Left cardiac atrium (tissue), 4 donors: Measurements from ENCODE around the gene SIM2. TPM values are rescaled to one million over a fixed set of nuclear protein-coding genes. Genes with fewer than 3 reads are reported as not detected.

Source experiments
- ATAC-seq, 2 donors: fragments of 200-7000 bp; cut with Tn5 transposase; one replicate each; pipeline ENCODE4 v1.9.1; 2020; ENCODE audit warnings: mild to moderate bottlenecking in 2 of 2, moderate library complexity in 2 of 2
- DNase-seq: peaks from one replicate; pipeline ENCODE4 v3.0.0-alpha.2; 2020
- intact Hi-C, 2 donors: fragments of 100-400 bp; cut with DNase I; formaldehyde crosslinking; loops; one replicate each; pipeline versions ENCODE4 v1.14.1 to v1.15.1; 2022 to 2023
- total RNA-seq, 2 donors: library from RNA; stranded (reverse); fragmentation: NEBNext Ultra II Directional; extraction: Animal tissue kit (Norgen Biotek cat#: 25700); gene quantifications; one replicate each; pipeline ENCODE4 v1.2.1, GENCODE V29; 2021
- donor health status: DM: no; HTN: yes; CAD: no.
- donor health status: DM: no; HTN: yes; CAD: no; lungs with severe emphysema.
- donor health status: DM: yes; HTN: yes; CAD: no.
- donor health status: Dilated cardiomyopathy.

Gene SIM2
- total RNA-seq, 2 donors from 2014 or later, result not detected

- no peak for DNase-seq
- intact Hi-C loops, result no loop called here
- ATAC-seq, result no peak
These were observed 10.3 kb downstream of the SIM2 start for GRCh38 chr21:36709030-36709867.

DNA sequence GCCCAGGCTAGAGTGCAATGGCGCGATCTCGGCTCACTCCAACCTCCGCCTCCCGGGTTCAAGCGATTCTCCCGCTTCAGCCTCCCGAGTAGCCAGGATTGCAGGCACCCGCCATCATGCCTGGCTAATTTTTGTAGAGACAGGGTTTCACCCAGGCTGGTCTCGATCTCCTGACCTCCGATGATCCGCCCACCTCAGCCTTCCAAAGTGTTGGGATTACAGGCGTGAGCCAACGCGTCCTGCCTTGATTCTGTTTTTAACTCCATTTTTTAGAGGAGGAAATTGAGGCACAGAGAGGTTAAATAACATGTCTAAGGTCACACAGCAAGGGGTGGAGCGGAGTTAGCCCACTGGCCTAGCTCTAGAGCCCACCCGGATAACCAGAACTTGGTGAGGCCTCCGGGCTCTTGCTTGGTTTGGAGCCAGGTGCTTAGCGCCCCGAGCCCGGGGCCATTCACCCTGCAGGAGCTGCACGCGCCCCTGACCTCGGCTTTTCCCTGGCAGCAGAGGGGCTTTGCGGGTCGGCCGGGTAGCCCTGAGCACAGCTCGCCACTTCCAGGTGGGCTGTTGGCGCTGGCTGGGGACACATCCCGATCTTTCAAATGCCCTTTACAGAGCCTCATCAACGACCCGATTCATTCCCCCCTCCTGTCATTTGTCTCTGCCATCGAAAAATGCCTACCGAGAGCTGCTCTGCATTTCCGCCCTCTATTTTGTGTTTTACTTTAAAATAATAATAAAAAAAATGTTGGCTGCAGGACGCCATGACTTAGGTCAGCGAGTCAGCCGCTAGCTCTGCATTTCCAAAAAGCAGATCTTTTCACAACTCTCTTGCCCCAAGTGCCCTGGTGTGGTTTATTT is 11.2 kb downstream of the SIM2 start:
- intact Hi-C loops, result no loop called here
- no peak for ATAC-seq
- no peak for DNase-seq

DNA sequence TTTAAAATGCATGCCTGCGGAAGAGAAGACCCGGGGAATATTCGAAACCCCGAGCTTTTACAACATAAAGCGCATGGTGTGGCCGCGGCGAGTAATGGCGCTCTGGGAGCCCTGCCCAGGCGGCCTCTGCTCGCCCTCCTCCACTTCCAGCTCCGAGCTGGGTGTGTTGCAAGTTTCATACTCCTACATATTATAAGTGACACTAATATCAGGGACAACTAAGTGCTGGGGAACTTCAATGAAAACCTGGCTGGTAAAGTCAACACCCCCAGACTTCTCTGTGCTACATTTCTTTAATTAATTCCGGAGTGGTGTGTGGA is 11.8 kb downstream of the SIM2 start:
- DNase-seq, result no peak
- intact Hi-C loops, result no loop called here

GRCh38 chr21:36713746-36714145 is 14.8 kb downstream of the SIM2 start:
- intact Hi-C loops, result no loop called here
- DNase-seq (no peak), ATAC-seq (no peak)

More for the DNA sequence above, 11.8 kb downstream of the SIM2 start:
- no peak for ATAC-seq

GRCh38 chr21:36716387-36716786 is 17.5 kb downstream of the SIM2 start:
- DNase-seq (no peak), ATAC-seq (no peak)
- intact Hi-C loops, result no loop called here

DNA sequence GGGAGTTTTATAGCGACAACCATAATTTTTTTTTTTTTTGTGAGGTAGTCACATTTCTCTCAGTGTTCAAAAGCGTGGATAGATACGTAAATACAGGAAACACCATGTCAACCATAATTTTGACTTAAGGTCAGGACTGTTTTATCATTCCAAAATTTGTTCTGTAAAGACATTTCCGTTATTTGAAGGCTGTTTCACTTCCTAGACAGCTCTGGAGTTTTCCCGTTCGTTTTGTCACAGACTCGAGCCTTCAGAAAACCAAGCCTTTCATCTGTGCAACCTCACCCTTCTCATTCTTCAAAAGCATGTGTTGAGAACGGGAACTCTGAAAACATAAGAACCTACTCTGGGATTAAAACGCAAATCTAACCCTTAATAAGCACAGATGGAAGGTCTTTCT is 17.9 kb downstream of the SIM2 start:
- ATAC-seq, result no peak
- intact Hi-C loops, result no loop called here

GRCh38 chr21:36717976-36718375 is 19.1 kb downstream of the SIM2 start:
- intact Hi-C loops, result no loop called here

More for the DNA sequence above, 17.9 kb downstream of the SIM2 start:
- DNase-seq, result no peak

GRCh38 chr21:36718951-36719501 is 20.1 kb downstream of the SIM2 start:
- intact Hi-C loops, result no loop called here
- DNase-seq, result no peak
- ATAC-seq, result peak in 1 of 2 donors; percentile 44

More at GRCh38 chr21:36717976-36718375, 19.1 kb downstream of the SIM2 start:
- no peak for ATAC-seq
- no peak for DNase-seq

DNA sequence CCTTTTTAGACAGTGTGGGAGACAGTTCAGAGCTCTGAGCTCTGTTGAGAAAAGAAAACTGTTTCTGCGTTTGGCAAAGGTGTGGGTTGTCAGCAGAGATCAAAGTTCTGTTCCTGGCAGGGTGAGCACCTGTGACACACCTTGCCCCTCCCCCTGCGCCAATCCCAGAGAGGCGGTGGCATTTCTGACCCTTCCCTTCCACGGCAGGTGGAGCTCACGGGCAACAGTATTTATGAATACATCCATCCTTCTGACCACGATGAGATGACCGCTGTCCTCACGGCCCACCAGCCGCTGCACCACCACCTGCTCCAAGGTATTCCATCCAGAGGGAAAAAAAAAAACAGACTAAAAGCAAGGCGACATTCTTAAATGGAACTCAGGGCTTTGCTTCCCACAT is 20.7 kb downstream of the SIM2 start:
- ATAC-seq (no peak), DNase-seq (no peak)
- intact Hi-C loops, result no loop called here

DNA sequence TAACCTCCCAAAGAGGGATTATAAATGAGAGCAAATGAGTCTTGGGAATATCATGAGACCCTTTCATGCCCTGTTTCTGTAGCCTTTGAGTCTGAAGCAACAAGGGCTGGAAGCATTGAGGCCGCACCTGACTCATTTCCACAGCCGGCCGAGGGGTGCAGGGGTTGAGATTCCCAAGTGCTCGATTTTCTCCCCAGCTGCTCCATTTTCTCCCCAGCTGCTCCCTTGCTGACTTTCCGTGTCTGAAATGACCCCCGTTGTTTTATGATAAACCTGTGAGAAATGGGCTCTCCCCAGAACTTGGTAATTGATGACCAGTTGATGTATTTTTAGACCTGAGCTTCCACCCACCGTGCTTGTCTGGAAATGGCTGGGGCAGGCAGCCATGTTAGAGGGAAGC is 22.9 kb downstream of the SIM2 start:
- intact Hi-C loops, result no loop called here
- ATAC-seq (no peak), DNase-seq (no peak)

- ATAC-seq (no peak), DNase-seq (no peak)
- intact Hi-C loops, result no loop called here
These were observed 23.8 kb downstream of the SIM2 start for GRCh38 chr21:36722370-36723368.

GRCh38 chr21:36723371-36723881 is 24.5 kb downstream of the SIM2 start:
- intact Hi-C loops, result no loop called here
- ATAC-seq (no peak), DNase-seq (no peak)

- DNase-seq, result no peak
- no peak for ATAC-seq
- intact Hi-C loops, result no loop called here
These were observed 25.7 kb downstream of the SIM2 start for GRCh38 chr21:36724660-36725059.

DNA sequence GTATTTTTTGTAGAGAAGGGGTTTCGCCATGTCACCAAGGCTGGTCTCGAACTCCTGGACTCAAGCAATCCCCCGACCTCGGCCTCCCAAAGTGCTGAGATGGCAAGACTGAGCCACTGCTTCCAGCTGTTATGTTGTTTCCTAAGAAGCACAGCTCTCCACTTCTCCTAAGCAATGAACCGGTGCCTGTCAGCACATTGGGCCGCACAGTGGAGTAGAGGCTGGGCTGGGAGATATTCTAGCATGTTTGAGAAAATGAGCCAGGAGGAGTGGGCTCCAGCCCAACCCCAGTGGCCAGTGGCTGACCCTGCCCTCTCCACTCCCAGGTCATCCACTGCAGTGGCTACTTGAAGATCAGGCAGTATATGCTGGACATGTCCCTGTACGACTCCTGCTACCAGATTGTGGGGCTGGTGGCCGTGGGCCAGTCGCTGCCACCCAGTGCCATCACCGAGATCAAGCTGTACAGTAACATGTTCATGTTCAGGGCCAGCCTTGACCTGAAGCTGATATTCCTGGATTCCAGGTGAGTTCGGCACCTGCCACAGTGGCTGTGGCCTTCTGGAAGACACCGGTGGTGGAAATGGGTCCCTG is 27.0 kb downstream of the SIM2 start:
- no peak for ATAC-seq
- no peak for DNase-seq
- intact Hi-C loops, result no loop called here

DNA sequence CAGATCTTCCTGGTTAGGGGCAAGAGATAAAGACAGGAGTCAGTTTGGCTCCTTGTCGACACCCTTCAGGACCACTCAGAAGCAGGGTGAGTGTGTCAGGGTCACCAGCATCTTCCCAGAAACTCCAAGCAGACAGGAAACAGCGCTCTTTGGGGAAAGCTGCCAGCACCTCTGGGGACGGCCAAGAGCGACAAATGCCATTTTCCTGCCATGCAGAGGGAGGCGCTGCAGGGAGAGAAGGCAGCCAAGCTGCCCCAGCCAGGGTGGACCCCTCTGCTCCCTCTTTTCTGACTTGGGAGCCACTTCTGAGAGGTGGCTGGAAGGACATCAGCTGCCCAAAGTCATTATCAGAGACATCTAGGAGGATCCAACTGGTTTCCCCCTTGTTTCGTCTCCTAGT is 29.0 kb downstream of the SIM2 start:
- intact Hi-C loops, result no loop called here

GRCh38 chr21:36728371-36729111 is 29.6 kb downstream of the SIM2 start:
- no peak for ATAC-seq
- intact Hi-C loops, result no loop called here
- no peak for DNase-seq

More for the DNA sequence above, 29.0 kb downstream of the SIM2 start:
- DNase-seq (no peak), ATAC-seq (no peak)

DNA sequence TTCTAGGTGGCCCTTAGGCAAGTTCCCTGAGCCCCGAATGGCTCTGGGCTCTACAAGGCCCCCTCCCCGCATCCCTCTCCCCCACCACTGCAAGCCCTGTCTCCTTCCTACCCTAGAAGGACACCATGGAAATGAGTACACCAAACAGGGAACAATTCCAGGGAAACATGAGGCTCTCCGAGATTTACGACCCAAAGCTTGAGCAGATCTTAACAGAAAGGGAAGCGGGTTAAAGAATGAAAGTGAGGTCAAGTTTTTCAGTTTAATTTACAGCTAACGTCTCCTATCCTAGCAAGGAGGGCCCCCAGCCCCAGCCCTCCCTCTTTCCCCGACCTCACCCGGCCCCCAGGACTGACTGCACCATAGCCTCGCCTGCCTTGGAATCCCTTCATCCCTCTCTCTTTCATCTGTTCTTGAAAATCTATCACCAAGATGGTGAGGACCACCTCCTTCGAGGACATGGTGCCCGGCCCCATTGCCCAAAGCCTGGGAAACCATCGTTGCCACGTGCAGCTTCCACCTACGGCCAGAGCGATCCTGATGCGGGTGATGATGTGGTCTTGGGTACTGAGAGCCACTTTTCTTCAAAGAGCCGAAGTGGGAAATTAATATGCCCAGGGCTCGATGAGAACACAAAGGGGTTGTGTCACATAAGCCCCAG is 30.5 kb downstream of the SIM2 start:
- intact Hi-C loops, result no loop called here
- DNase-seq, result no peak
- no peak for ATAC-seq
